Loucy (cell line): Measurements from ENCODE around the gene SRBD1.

Source experiments
- H2AFZ ChIP-seq: fragments of 200-600 bp; sonication (generic); 2 replicates; pipeline ENCODE4 v1.6.0; 2016; ENCODE audit warnings: antibody characterized with exemption, mild to moderate bottlenecking, low read length, moderate library complexity
- H3F3A ChIP-seq: fragments of 200-600 bp; 2 replicates; pipeline ENCODE4 v1.6.0; 2016; ENCODE audit warnings: antibody characterized with exemption, low read depth, mild to moderate bottlenecking
- H3K27me3 ChIP-seq: fragments of 200-600 bp; sonication (generic); 2 replicates; pipeline ENCODE4 v1.6.1; 2014; ENCODE audit warnings: low read length, mild to moderate bottlenecking; ENCODE audit not compliant: insufficient read depth, poor library complexity, severe bottlenecking
- H3K36me3 ChIP-seq: fragments of 200-600 bp; sonication (generic); 2 replicates; pipeline ENCODE4 v1.6.1; 2016; ENCODE audit warnings: low read length; ENCODE audit not compliant: insufficient read depth
- H3K4me1 ChIP-seq: fragments of 200-600 bp; sonication (generic); 2 replicates; pipeline ENCODE4 v1.5.1; 2014; ENCODE audit warnings: low read length, mild to moderate bottlenecking; ENCODE audit not compliant: insufficient read depth, poor library complexity, severe bottlenecking
- H3K4me2 ChIP-seq: fragments of 200-600 bp; sonication (generic); 2 replicates; pipeline ENCODE4 v1.6.0; 2014; ENCODE audit warnings: antibody characterized with exemption, low read length, low read depth, mild to moderate bottlenecking; ENCODE audit not compliant: poor library complexity, severe bottlenecking
- H3K4me3 ChIP-seq: fragments of 200-600 bp; sonication (generic); 2 replicates; pipeline ENCODE4 v1.5.1; 2014; ENCODE audit warnings: low read length, mild to moderate bottlenecking, mixed read lengths; ENCODE audit not compliant: poor library complexity, severe bottlenecking
- H3K79me2 ChIP-seq: fragments of 200-600 bp; sonication (generic); 2 replicates; pipeline ENCODE4 v1.6.1; 2014; ENCODE audit warnings: low read length; ENCODE audit not compliant: insufficient read depth
- H3K9ac ChIP-seq: fragments of 200-600 bp; sonication (generic); 2 replicates; pipeline ENCODE4 v1.6.0; 2014; ENCODE audit warnings: mild to moderate bottlenecking, low read depth, low read length, moderate library complexity; ENCODE audit not compliant: poor library complexity, severe bottlenecking
- H3K9me2 ChIP-seq: fragments of 200-600 bp; sonication (generic); replicated peaks from 2 replicates; pipeline ENCODE4 v1.6.1; 2016; ENCODE audit warnings: low read depth, low read length, mixed read lengths
- H3K9me3 ChIP-seq: fragments of 200-600 bp; sonication (generic); 2 replicates; pipeline ENCODE4 v1.6.1; 2014; ENCODE audit warnings: mild to moderate bottlenecking, antibody characterized with exemption, low read length, low read depth; ENCODE audit not compliant: insufficient read depth
- H4K20me1 ChIP-seq: fragments of 200-600 bp; sonication (generic); 2 replicates; pipeline ENCODE4 v1.6.0; 2014; ENCODE audit warnings: antibody characterized with exemption, low read length, mild to moderate bottlenecking; ENCODE audit not compliant: insufficient read depth, poor library complexity, severe bottlenecking
- EZH2phosphoT487 ChIP-seq: fragments of 200-600 bp; IDR thresholded peaks from 2 replicates; pipeline ENCODE4 v1.6.1; 2018; ENCODE audit warnings: antibody characterized with exemption, mild to moderate bottlenecking, moderate library complexity, borderline replicate concordance
- TF ChIP-seq, protein P1 (sequence below): fragments of 200-600 bp; sonication (generic); conservative IDR thresholded peaks from 2 replicates; pipeline ENCODE4 v1.5.1; 2014; ENCODE audit warnings: mild to moderate bottlenecking, antibody characterized with exemption, low read length

Gene SRBD1

DNA sequence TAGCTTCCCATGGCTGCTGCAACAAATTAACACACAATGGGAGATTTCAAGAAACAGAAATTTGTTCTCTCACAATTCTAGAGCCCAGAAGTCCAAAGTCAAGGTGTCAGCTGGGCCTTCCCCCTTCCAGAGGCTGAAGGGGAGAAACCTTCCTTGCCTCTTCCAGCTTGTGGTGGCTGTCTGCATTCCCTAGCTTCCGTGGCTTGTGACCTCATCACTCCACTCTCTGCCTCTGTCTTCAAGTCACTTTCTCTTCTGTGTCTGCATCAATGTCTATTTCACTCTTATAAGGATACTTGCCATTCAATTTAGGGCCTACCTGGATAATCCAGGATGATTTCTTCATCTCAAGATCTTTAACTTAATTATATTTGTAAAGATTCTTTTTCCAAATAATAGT, 16.8 kb upstream of the SRBD1 start:
- H3K9me2 ChIP-seq = no peaks in the 10 kb centered on the region

DNA sequence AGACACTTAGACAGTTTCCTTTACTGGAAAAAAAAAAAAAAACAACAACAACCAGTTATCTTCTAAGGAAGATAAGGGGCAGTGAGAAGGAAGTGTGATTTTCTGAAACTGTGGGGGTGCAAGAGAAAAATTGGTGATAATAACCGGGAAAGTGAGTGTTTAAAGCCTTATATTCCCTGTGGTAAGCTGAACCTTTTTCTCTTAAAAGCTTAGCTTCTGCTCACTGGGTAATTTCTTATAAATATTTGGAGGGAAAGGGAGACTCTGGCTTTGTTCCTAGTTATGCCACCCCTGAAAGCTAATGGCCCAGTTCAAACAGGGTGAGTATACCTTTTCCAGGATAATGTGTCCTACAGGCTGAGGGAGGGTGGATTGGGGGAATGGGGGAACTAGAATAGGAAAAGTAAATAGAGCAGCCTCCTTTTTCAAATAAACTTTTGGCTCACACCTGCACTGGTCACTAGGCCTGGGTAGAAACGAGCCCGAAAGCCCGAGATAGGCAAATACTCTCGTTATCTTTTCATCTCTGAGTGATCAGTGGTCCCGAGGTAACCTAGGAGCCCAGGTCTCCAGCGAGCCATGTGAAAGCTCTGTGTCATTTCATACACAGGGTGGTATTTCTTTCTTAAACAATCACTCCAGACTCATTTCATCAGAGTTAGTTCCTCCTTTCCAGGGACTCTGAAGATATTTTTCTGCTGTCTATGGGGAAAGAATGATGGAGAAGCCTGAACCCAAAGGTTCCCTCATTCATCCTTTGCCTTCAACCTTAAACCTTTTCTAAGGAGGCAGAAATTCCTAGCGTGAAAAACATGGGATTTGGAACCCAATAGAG, 15.5 kb upstream of the SRBD1 start:
- no peak overlapping the region for H3K4me3 ChIP-seq
- TF ChIP-seq EZH2phosphoT487 = no peak
- TF ChIP-seq, protein P1, sequence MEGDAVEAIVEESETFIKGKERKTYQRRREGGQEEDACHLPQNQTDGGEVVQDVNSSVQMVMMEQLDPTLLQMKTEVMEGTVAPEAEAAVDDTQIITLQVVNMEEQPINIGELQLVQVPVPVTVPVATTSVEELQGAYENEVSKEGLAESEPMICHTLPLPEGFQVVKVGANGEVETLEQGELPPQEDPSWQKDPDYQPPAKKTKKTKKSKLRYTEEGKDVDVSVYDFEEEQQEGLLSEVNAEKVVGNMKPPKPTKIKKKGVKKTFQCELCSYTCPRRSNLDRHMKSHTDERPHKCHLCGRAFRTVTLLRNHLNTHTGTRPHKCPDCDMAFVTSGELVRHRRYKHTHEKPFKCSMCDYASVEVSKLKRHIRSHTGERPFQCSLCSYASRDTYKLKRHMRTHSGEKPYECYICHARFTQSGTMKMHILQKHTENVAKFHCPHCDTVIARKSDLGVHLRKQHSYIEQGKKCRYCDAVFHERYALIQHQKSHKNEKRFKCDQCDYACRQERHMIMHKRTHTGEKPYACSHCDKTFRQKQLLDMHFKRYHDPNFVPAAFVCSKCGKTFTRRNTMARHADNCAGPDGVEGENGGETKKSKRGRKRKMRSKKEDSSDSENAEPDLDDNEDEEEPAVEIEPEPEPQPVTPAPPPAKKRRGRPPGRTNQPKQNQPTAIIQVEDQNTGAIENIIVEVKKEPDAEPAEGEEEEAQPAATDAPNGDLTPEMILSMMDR = no peak

More for the DNA sequence above, 16.8 kb upstream of the SRBD1 start:
- Histone ChIP-seq H4K20me1 (no peaks in the 10 kb centered on the region), H3K79me2 (no peaks in the 10 kb centered on the region), H3F3A (no peaks in the 10 kb centered on the region), H3K27me3 (no peaks in the 10 kb centered on the region), H2AFZ (no peak overlapping the region), H3K36me3 (no peaks in the 10 kb centered on the region), H3K9me3 (no peaks in the 10 kb centered on the region), H3K4me1 (no peaks in the 10 kb centered on the region), H3K4me2 (no peak overlapping the region), H3K9ac (no peak overlapping the region), H3K4me3 (no peak overlapping the region)
- TF ChIP-seq, protein P1 = no peak
- TF ChIP-seq EZH2phosphoT487 = no peak

DNA sequence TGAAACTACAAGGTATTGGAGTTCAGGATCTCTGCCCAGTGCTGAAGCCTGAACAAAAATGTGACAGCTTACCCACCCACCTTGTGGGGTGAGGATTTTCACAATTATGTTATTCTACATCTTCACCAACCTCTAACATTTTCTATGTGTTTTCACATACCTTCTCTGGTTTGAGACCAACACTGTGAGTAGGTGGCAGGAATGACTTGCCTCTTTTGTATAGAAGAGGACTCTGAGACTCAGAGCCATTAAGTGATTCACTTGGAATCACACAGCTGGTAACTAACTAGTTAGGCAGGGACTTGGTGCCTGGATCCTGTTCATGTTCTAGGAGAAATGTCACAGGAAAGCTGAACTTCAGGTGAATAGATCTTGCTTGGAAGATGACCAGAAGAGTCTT, 14.8 kb upstream of the SRBD1 start:
- TF ChIP-seq EZH2phosphoT487 = no peak
- TF ChIP-seq, protein P1 = no peak

More for the DNA sequence above, 15.5 kb upstream of the SRBD1 start:
- H3F3A ChIP-seq = no peaks in the 10 kb centered on the region
- no peaks in the 10 kb centered on the region for H3K36me3 ChIP-seq
- no peaks in the 10 kb centered on the region for H3K27me3 ChIP-seq
- H3K4me2 ChIP-seq = no peak overlapping the region
- H4K20me1 ChIP-seq = no peaks in the 10 kb centered on the region
- no peaks in the 10 kb centered on the region for H3K4me1 ChIP-seq
- no peak overlapping the region for H3K9ac ChIP-seq
- H3K9me3 ChIP-seq = no peaks in the 10 kb centered on the region
- no peaks in the 10 kb centered on the region for H3K79me2 ChIP-seq
- H3K9me2 ChIP-seq = no peaks in the 10 kb centered on the region
- H2AFZ ChIP-seq = peak overlapping the region; percentile 12; the same call in 1 of the 2 replicates

More for the DNA sequence above, 14.8 kb upstream of the SRBD1 start:
- Histone ChIP-seq H3F3A (no peaks in the 10 kb centered on the region), H3K9me2 (no peaks in the 10 kb centered on the region), H3K36me3 (no peaks in the 10 kb centered on the region), H2AFZ (peak overlapping the region; percentile 12; the same call in 1 of the 2 replicates), H3K9me3 (no peaks in the 10 kb centered on the region), H4K20me1 (no peaks in the 10 kb centered on the region), H3K79me2 (no peaks in the 10 kb centered on the region), H3K27me3 (no peaks in the 10 kb centered on the region), H3K9ac (no peak overlapping the region), H3K4me1 (no peaks in the 10 kb centered on the region), H3K4me3 (no peak overlapping the region), H3K4me2 (no peak overlapping the region)
